Endothelial cell of umbilical vein (primary cell): ENCODE data around the gene EPSTI1. TPM values are rescaled to one million over a fixed set of nuclear protein-coding genes. Genes with fewer than 3 reads are reported as not detected.

Source experiments
- BruUV-seq: library from RNA; stranded (reverse); fragments of 400-500 nt; replicated peaks from 2 replicates; lab custom pipeline; 2021; lab: Mats Ljungman, UMichigan
- CTCF ChIA-PET: fragments of 300-600, 350-600 bp; sonication (Branson Sonifier 250); formaldehyde crosslinking; loops from one replicate; lab custom pipeline; 2021; ENCODE audit warnings: antibody characterized with exemption, inconsistent platforms; lab: Charles Lee
- POLR2A ChIA-PET: fragments of 300-600, 350-600 bp; sonication (Branson Sonifier 250); formaldehyde crosslinking; loops from one replicate; lab custom pipeline; 2021; ENCODE audit warnings: antibody characterized with exemption, inconsistent platforms; lab: Charles Lee
- DNase-seq: peaks from one replicate; pipeline ENCODE4 v3.0.0-alpha.2; 2011; ENCODE audit warnings: low read depth, low spot score
- FAIRE-seq: peaks from 2 replicates; lab custom pipeline; 2011; peaks lifted over from hg19 to GRCh38; lab: Jason Lieb, UNC
- H2AFZ ChIP-seq: 2 replicates; pipeline ENCODE4 v1.6.0; 2012; ENCODE audit warnings: low read depth, low read length, control low read depth, inconsistent platforms
- H3K27ac ChIP-seq: 2 replicates; pipeline ENCODE4 v1.5.1; 2011; ENCODE audit warnings: low read depth, mild to moderate bottlenecking, control low read depth, low read length, moderate library complexity; ENCODE audit not compliant: insufficient read depth
- H3K27me3 ChIP-seq, 2 experiments: 2 replicates each; pipeline versions ENCODE4 v1.6.0 to v1.6.1; 2011; ENCODE audit warnings: low read length in 2 of 2, mixed read lengths in 1 of 2; ENCODE audit not compliant: control insufficient read depth in 2 of 2, insufficient read depth in 2 of 2
- H3K36me3 ChIP-seq, 2 experiments: 2 replicates in 1 of 2; 3 replicates in 1 of 2; pipeline ENCODE4 v1.5.1; 2011; ENCODE audit warnings: low read length in 2 of 2, mild to moderate bottlenecking in 1 of 2, moderate library complexity in 1 of 2; ENCODE audit not compliant: control insufficient read depth in 2 of 2, insufficient read depth in 2 of 2; ENCODE audit errors: extremely low read depth in 1 of 2
- H3K4me1 ChIP-seq: 3 replicates; pipeline ENCODE4 v1.5.1; 2011; ENCODE audit warnings: mild to moderate bottlenecking, low read length; ENCODE audit not compliant: control insufficient read depth, insufficient read depth; ENCODE audit errors: extremely low read depth
- H3K4me2 ChIP-seq: 2 replicates; pipeline ENCODE4 v1.6.1; 2011; ENCODE audit warnings: low read length, control low read depth, mixed read lengths; ENCODE audit not compliant: insufficient read depth
- H3K4me3 ChIP-seq, 3 experiments: fragments of 200-600 bp in 1 of 3; sonication (generic), shearing (Covaris generic) in 1 of 3; replicated peaks in 1 of 3; 2 replicates each; pipeline ENCODE4 v1.5.1; 2011 to 2016; ENCODE audit warnings: control low read depth in 3 of 3, low read length in 3 of 3, mild to moderate bottlenecking in 2 of 3, inconsistent platforms in 1 of 3, low read depth in 1 of 3, moderate library complexity in 1 of 3; ENCODE audit not compliant: insufficient read depth in 1 of 3
- H3K79me2 ChIP-seq: 2 replicates; pipeline ENCODE4 v1.6.0; 2012; ENCODE audit warnings: low read length, inconsistent platforms; ENCODE audit not compliant: control insufficient read depth, insufficient read depth
- H3K9ac ChIP-seq: replicated peaks from 2 replicates; pipeline ENCODE3; 2011; ENCODE audit warnings: low read length, control low read depth; ENCODE audit not compliant: insufficient read depth; ENCODE audit errors: extremely low read depth
- H3K9me1 ChIP-seq: replicated peaks from 3 replicates; pipeline ENCODE4 v1.6.0; 2011; ENCODE audit warnings: mild to moderate bottlenecking, low read length; ENCODE audit not compliant: control insufficient read depth, insufficient read depth; ENCODE audit errors: extremely low read depth
- H3K9me3 ChIP-seq: replicated peaks from 2 replicates; pipeline ENCODE4 v1.5.1; 2012; ENCODE audit warnings: low read length, inconsistent platforms; ENCODE audit not compliant: control insufficient read depth, insufficient read depth
- H4K20me1 ChIP-seq: replicated peaks from 2 replicates; pipeline ENCODE3; 2011; ENCODE audit warnings: mild to moderate bottlenecking, low read length; ENCODE audit not compliant: control insufficient read depth, insufficient read depth; ENCODE audit errors: extremely low read depth
- CTCF ChIP-seq, 2 donors: IDR thresholded peaks; 1 replicate in 1 of 2; 2 replicates in 1 of 2; pipeline ENCODE4 v1.5.1; 2011; ENCODE audit warnings: low read length in 2 of 2, mild to moderate bottlenecking in 2 of 2, moderate library complexity in 2 of 2, control low read depth in 1 of 2, inconsistent platforms in 1 of 2, low read depth in 1 of 2; ENCODE audit not compliant: insufficient read depth in 1 of 2; ENCODE audit errors: extremely low read depth in 1 of 2
- EZH2 ChIP-seq: IDR thresholded peaks from 2 replicates; pipeline ENCODE4 v1.6.1; 2012; ENCODE audit warnings: borderline replicate concordance, low read depth, mild to moderate bottlenecking, moderate library complexity, low read length, inconsistent platforms; ENCODE audit not compliant: severe bottlenecking
- FOS ChIP-seq: IDR thresholded peaks from 2 replicates; pipeline ENCODE4 v1.6.1; 2011; ENCODE audit warnings: mild to moderate bottlenecking, low read length, moderate library complexity, borderline replicate concordance; ENCODE audit not compliant: insufficient read depth
- GATA2 ChIP-seq: IDR thresholded peaks from 2 replicates; pipeline ENCODE4 v1.7.0; 2011; ENCODE audit warnings: low read depth, mild to moderate bottlenecking, moderate library complexity, mixed read lengths, low read length; ENCODE audit not compliant: insufficient read length, insufficient read depth
- JUN ChIP-seq: IDR thresholded peaks from 2 replicates; pipeline ENCODE4 v1.6.1; 2011; ENCODE audit warnings: borderline replicate concordance, low read depth; ENCODE audit not compliant: insufficient read length, insufficient read depth
- MAX ChIP-seq: IDR thresholded peaks from 2 replicates; pipeline ENCODE4 v1.6.1; 2011; ENCODE audit not compliant: insufficient read depth, insufficient read length
- MYC ChIP-seq: IDR thresholded peaks from one replicate; pipeline ENCODE4 v1.6.1; 2011; ENCODE audit warnings: mild to moderate bottlenecking, low read depth, low read length
- POLR2A ChIP-seq: IDR thresholded peaks from 2 replicates; pipeline ENCODE4 v1.6.1; 2012; ENCODE audit warnings: low read depth, mild to moderate bottlenecking, control low read depth, low read length
- POLR2AphosphoS5 ChIP-seq: IDR thresholded peaks from 2 replicates; pipeline ENCODE4 v1.6.1; 2012; ENCODE audit warnings: low read depth, mild to moderate bottlenecking, control low read depth, low read length, moderate library complexity; ENCODE audit not compliant: insufficient read depth
- dilution Hi-C: fragments of 300-500 bp; cut with MboI; formaldehyde crosslinking; loops from one replicate; pipeline ENCODE4 v1.15.0; 2019; ENCODE audit warnings: low sequenced_read_pairs; ENCODE audit not compliant: extremely low pct_ligation_motif_present
- intact Hi-C: fragments of 100-400 bp; cut with micrococcal nuclease; formaldehyde crosslinking; loops from one replicate; pipeline ENCODE4 v1.10.0; 2022
- polyA plus RNA-seq, 4 experiments: library from polyadenylated mRNA; depleted of rRNA in 3 of 4; stranded (reverse) in 3 of 4; unstranded in 1 of 4; fragments of >200 nt; gene quantifications; 2 replicates each; pipeline versions ENCODE4 v1.2.1 to v1.2.3, GENCODE V29; 2011 to 2012; ENCODE audit warnings: missing spikeins in 1 of 4
- total RNA-seq: library from RNA; stranded (reverse); gene quantifications from 2 replicates; pipeline ENCODE4 v1.2.3, GENCODE V29; 2021

Gene EPSTI1
- total and polyA plus RNA-seq, 2 donors (not counting 3 experiments of a cell fraction or from before 2014, with no cell fraction given): 0.77 to 3.1 TPM

DNA sequence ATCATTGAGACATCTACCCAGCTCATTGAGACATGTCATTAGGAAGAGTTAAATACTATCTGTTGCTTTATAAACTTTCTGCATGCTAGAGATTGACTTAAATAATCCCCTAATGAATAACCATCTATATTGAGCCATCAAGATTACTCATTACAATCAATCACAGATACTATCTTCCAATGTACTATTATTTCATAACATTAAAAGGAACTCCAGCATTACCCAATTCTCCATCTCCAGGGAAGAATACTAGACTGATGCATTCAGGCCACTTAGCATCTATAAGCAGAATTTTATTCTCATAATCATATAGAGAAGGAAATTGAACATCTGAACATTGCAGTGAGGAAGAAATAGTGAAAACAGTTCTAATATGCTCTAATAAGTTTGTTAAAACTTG is 8.0 kb downstream of the EPSTI1 start:
- no peak overlapping the region for H3K4me2 ChIP-seq
- H3K4me3 ChIP-seq: no peak overlapping the region
- no peaks in the 10 kb centered on the region for H3K9me1 ChIP-seq
- ChIA-PET CTCF (no interaction called here), POLR2A (interaction anchor here (0.8 kb wide), 1 partner anchor 12 kb away, joined by 7 read pairs; no protein-coding TSS in a partner anchor)
- intact Hi-C loops (no loop called here), dilution Hi-C loops (no loop called here)
- no peaks in the 10 kb centered on the region for H3K79me2 ChIP-seq
- no peak overlapping the region for H3K27ac ChIP-seq
- H2AFZ ChIP-seq: no peak overlapping the region
- BruUV-seq: no TSS peak
- TF ChIP-seq MAX (no peak), JUN (no peak)
- H3K36me3 ChIP-seq: no peaks in the 10 kb centered on the region
- no peaks in the 10 kb centered on the region for H3K4me1 ChIP-seq
- no peaks in the 10 kb centered on the region for H4K20me1 ChIP-seq
- FAIRE-seq (no peak), DNase-seq (no peak)
- H3K9me3 ChIP-seq: no peaks in the 10 kb centered on the region
- H3K9ac ChIP-seq: no peak overlapping the region
- no peaks in the 10 kb centered on the region for H3K27me3 ChIP-seq

- H3K4me1 ChIP-seq: no peaks in the 10 kb centered on the region
- DNase-seq (no peak), FAIRE-seq (no peak)
- intact Hi-C loops (no loop called here), dilution Hi-C loops (no loop called here)
- ChIA-PET CTCF (interaction anchor here (1.9 kb wide), 1 partner anchor 10 kb away, joined by 5 read pairs; no protein-coding TSS in a partner anchor), POLR2A (no interaction called here)
- no peak overlapping the region for H2AFZ ChIP-seq
- no peaks in the 10 kb centered on the region for H4K20me1 ChIP-seq
- no peaks in the 10 kb centered on the region for H3K36me3 ChIP-seq
- H3K79me2 ChIP-seq: no peaks in the 10 kb centered on the region
- no peaks in the 10 kb centered on the region for H3K27me3 ChIP-seq
- H3K9ac ChIP-seq: no peak overlapping the region
- H3K4me2 ChIP-seq: no peak overlapping the region
- H3K27ac ChIP-seq: no peak overlapping the region
- no peaks in the 10 kb centered on the region for H3K9me3 ChIP-seq
- H3K4me3 ChIP-seq: no peak overlapping the region
- no peaks in the 10 kb centered on the region for H3K9me1 ChIP-seq
- no peak for TF ChIP-seq MAX
- no peak for TF ChIP-seq POLR2AphosphoS5
- TF ChIP-seq CTCF (IDR thresholded peaks at IDR 0.05; ENCODE audit: extremely low read depth in 1 of 2, insufficient read depth in 1 of 2, low read depth in 1 of 2, low read length in 2 of 2): no peak
- TF ChIP-seq FOS: no peak
- TF ChIP-seq EZH2: no peak
- no peak for TF ChIP-seq GATA2
- TF ChIP-seq JUN: no peak
- TF ChIP-seq POLR2A: no peak
- no peak for TF ChIP-seq MYC
- BruUV-seq: no TSS peak
These were observed 10.2 kb downstream of the EPSTI1 start for GRCh38 chr13:42981853-42982252.
